HG03432 (cell line): ENCODE data around the gene GPR156.

ENCODE experiments used
- ATAC-seq: cut with Tn5 transposase; IDR thresholded peaks from one replicate; pipeline ENCODE4 v1.9.1; 2021; ENCODE audit warnings: mild to moderate bottlenecking, moderate library complexity; ENCODE audit not compliant: unreplicated experiment

Gene GPR156

GRCh38 chr3:120198305-120198878 lies 86.6 kb downstream of the GPR156 start:
- no peak for ATAC-seq

DNA sequence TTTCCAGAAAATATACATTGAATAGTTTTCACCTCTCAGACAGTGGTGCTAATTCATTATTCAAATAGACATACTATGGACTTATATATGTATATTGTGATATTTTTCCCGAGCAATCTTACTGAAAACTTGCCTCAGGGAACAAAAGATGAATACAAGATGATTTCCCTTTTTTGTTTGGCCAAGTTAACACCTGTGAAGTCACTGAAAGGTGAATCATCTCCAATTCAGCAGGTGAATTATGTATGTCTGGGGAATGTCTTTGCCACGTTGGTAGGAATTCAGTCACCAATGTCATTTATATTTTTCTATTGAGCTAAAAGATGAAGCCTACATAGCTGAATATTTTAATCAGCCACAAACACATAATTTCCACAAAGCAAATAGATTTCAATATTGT lies 88.2 kb downstream of the GPR156 start:
- ATAC-seq: no peak

DNA sequence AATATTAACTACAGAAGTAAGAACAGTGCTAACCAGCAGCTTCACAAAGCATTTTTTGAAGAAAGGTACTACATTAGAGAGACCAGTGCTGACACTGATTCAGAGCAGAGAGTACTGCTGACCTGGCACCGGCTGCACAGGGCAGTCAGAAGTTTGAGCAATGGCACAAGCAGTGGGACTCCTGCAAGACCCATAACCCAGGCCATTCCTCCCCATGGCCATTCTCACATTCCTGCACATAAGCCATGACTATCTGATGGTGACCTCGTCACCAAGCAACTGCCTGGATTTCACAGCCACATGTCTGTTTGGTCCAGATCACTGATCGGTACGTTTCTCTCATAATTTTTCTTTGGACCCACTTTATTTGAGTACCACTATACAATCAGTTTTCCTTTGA lies 88.7 kb downstream of the GPR156 start:
- ATAC-seq: no peak

- ATAC-seq: no peak
These were observed 91.5 kb downstream of the GPR156 start for GRCh38 chr3:120193554-120193953.

- no peak for ATAC-seq
These were observed 92.4 kb downstream of the GPR156 start for GRCh38 chr3:120192579-120192978.

GRCh38 chr3:120192159-120192558 lies 92.9 kb downstream of the GPR156 start:
- no peak for ATAC-seq

DNA sequence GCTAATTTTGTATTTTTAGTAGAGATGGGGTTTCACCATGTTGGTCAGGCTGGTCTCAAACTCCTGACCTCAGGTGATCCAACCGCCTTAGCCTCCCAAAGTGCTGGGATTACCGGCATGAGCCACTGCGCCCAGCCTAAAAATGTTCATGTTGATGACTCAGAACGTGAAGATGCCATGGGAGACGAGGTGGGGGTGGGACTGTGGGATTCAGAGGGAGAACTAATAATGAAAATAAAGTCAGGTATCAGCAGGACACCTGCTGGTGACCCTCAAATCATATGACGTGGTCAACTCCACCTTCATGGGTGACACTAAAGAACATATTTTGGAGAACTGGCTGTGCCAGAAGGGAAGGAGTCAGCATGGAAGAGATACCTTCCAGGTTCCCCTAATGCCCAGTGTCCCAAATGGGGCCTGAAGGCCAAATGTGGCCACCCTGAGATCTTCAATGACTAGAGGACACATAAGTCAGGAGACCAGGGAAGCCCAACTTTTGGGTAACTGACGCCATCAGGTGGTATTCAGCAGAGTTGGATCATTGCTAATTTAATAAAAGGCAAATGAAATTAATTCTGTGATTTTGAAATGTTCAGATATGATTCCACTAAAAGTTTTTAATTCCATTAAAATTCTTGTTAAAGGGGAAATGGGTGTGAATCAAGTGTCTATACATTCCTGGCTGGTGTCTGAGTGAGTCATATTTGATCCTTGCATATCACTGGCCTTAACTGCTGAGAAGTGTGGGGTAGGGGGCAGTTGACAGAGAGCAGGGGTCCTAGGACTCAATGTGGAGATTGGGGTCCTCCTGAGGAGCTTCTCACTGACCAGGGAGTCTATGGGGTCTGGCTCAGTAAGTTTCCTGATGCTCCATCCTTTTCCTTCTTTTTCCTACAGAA lies 102.2 kb downstream of the GPR156 start:
- ATAC-seq: no peak

- no peak for ATAC-seq
These were observed 103.4 kb downstream of the GPR156 start for GRCh38 chr3:120181632-120182031.

GRCh38 chr3:120180731-120181412 lies 104.2 kb downstream of the GPR156 start:
- ATAC-seq: no peak

GRCh38 chr3:120177707-120178306 lies 107.2 kb downstream of the GPR156 start:
- ATAC-seq: no peak

- ATAC-seq: no peak
These were observed 107.9 kb downstream of the GPR156 start for GRCh38 chr3:120177151-120177550.

DNA sequence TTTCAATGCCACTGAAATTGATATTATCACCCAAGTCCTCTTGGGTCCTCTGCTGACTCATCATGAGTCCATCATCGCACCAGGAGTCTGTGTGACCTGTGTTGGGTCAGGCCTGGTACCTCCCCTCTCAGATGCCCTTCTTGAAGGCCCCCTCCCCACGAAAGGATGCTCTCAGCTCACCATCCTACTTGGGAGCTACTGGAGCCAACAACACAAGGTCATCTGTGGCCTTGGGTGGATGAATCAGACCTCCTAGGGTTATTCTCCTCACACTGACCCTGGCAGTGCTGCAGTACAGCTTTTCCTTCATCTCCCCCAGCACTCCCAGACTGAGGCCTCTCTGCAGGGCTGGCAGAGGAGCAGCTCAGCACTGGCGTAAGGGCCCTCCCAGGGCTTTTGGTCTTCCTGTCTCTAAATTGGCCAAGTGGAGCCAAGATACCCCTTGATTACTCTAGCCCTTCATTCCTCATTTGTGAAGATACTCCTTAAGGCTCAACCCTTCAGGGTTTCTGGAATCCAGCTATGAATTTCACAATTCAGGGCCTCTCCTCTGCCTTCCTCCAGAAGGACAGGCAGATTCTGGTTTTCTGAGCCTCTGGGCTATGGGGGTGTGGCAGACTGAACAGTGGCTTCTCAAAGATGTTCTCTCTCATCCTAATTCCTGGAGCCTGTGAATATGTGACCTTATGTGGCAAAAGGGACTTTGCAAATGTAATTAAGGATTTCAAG lies 110.0 kb downstream of the GPR156 start:
- ATAC-seq: no peak

- no peak for ATAC-seq
These were observed 111.9 kb downstream of the GPR156 start for GRCh38 chr3:120173056-120173675.

- ATAC-seq: no peak
These were observed 113.0 kb downstream of the GPR156 start for GRCh38 chr3:120172070-120172469.

DNA sequence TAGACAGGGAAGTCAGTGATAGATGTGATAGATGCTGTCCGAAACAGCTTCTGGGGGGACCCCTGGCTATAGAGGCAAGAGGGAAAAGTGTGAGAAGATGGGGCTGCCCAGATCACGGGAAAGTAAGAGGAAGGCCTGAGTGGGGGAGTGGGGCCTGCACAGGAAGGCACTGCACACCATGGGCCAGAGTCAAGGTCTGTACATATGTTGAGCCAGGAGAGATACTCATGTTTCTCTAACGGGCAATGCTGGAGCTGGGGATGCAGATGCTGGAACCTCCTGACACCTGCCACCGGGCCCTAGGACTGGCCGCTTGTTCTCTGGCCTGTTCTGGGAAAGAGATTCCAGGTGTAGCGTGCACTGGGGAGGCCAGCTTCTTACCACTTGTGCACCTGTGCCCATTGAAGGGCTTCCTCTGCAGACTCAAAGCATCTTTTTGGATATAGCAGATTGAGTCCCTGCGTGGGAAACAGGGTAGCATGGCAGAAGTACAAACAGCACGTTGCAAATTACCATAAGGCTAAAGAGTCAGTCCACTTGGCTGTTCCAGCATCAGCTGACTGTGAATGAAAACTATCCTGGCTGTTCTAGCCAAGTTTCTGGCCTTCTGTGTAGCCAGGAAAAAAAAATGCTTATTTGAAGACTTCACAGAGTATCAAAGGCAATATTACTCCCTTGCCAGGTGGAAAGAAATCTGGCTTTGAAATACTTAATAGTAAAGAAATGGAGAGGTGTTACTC lies 113.7 kb downstream of the GPR156 start:
- ATAC-seq: no peak

- peak; percentile 51 for ATAC-seq
These were observed 114.8 kb downstream of the GPR156 start for GRCh38 chr3:120170223-120170622.

GRCh38 chr3:120169407-120169806 lies 115.6 kb downstream of the GPR156 start:
- no peak for ATAC-seq

DNA sequence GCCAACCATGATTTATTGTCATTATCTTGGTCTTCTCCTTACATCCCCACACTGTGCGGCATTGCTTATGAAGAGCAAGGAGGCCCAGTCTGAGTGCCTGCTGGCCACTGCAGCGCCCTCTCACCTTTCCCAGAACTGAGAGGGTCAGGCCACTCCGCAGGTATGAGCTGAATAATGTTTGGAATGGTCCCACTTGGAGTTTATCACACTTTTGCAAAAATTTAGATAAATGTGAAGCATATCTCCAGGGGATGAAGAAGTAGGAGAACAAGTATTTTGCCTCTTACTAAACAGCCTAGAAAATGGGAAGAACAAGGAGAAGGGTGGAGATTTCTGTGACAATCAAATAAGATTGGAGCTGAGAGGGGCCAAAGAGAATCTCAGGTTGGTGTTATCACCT lies 116.4 kb downstream of the GPR156 start:
- no peak for ATAC-seq

GRCh38 chr3:120168038-120168437 lies 117.0 kb downstream of the GPR156 start:
- no peak for ATAC-seq

DNA sequence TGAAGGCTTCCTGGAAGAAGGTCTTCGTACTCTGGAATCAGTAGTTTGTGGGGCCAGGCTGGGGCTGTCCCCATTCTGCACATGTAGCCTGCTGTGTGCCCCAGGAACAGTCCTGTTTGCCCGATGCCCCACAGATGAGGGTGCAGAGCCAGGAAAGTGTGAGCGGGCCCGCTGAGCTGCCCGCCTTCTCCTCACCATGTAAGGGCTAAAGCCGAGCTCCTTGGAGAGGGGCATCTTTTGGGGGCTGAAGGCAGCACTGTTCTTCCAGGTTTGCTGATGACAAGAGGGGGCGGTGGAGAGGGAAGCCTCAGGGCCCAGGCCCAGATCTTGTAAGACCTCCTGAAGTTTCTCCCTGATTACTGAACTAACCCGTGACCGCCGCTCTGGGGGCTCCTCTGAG lies 117.5 kb downstream of the GPR156 start:
- no peak for ATAC-seq
